Hepatocyte (in vitro differentiated cells): ENCODE measurements around the gene ITGAE. TPM values are rescaled to one million over a fixed set of nuclear protein-coding genes. Genes with fewer than 3 reads are reported as not detected.

Source experiments
- DNase-seq: peaks from one replicate; pipeline ENCODE4 v3.0.0-alpha.2; 2016; ENCODE audit warnings: low spot score
- H2AFZ ChIP-seq: fragments of 200-600 bp; sonication (generic); 2 replicates; pipeline ENCODE4 v1.6.0; 2016; ENCODE audit warnings: antibody characterized with exemption, mild to moderate bottlenecking
- H3K27ac ChIP-seq: fragments of 200-600 bp; sonication (generic); 2 replicates; pipeline ENCODE4 v1.5.1; 2016; ENCODE audit warnings: mild to moderate bottlenecking
- H3K27me3 ChIP-seq: fragments of 200-600 bp; sonication (generic); 2 replicates; pipeline ENCODE4 v1.6.1; 2016
- H3K36me3 ChIP-seq: fragments of 200-600 bp; sonication (generic); replicated peaks from 2 replicates; pipeline ENCODE4 v1.5.1; 2016; ENCODE audit warnings: low read depth; ENCODE audit not compliant: insufficient read depth
- H3K4me1 ChIP-seq: fragments of 200-600 bp; sonication (generic); 2 replicates; pipeline ENCODE4 v1.5.1; 2016; ENCODE audit warnings: mild to moderate bottlenecking, moderate library complexity; ENCODE audit not compliant: insufficient read depth
- H3K4me2 ChIP-seq: fragments of 200-600 bp; sonication (generic); 2 replicates; pipeline ENCODE4 v1.6.0; 2016
- H3K4me3 ChIP-seq: fragments of 200-600 bp; sonication (generic); 2 replicates; pipeline ENCODE4 v1.5.1; 2016; ENCODE audit warnings: mild to moderate bottlenecking
- H3K79me2 ChIP-seq: fragments of 200-600 bp; sonication (generic); 2 replicates; pipeline ENCODE4 v1.6.0; 2017; ENCODE audit warnings: mild to moderate bottlenecking
- H3K9me2 ChIP-seq: fragments of 200-600 bp; sonication (generic); replicated peaks from 2 replicates; pipeline ENCODE4 v1.6.0; 2017; ENCODE audit warnings: mild to moderate bottlenecking; ENCODE audit not compliant: insufficient read depth
- H3K9me3 ChIP-seq: fragments of 200-600 bp; sonication (generic); 2 replicates; pipeline ENCODE4 v1.5.1; 2016; ENCODE audit warnings: low read depth, mild to moderate bottlenecking
- H4K20me1 ChIP-seq: fragments of 200-600 bp; sonication (generic); 2 replicates; pipeline ENCODE4 v1.6.0; 2016; ENCODE audit warnings: mild to moderate bottlenecking; ENCODE audit not compliant: insufficient read depth, poor library complexity, severe bottlenecking
- CTCF ChIP-seq: fragments of 200-600 bp; sonication (generic); IDR thresholded peaks from 2 replicates; pipeline ENCODE4 v1.5.1; 2016; ENCODE audit warnings: antibody characterized with exemption, mild to moderate bottlenecking; ENCODE audit not compliant: poor library complexity
- EZH2 ChIP-seq: fragments of 200-600 bp; sonication (generic); IDR thresholded peaks from 2 replicates; pipeline ENCODE4 v1.6.1; 2016; ENCODE audit warnings: antibody characterized with exemption, mild to moderate bottlenecking, borderline replicate concordance
- EZH2phosphoT487 ChIP-seq: fragments of 200-600 bp; sonication (generic); IDR thresholded peaks from one replicate; pipeline ENCODE4 v1.6.1; 2018; ENCODE audit warnings: antibody characterized with exemption, mild to moderate bottlenecking, low read depth, moderate library complexity; ENCODE audit not compliant: unreplicated experiment, severe bottlenecking
- whole genome bisulfite sequencing: methylation state at CpG from one replicate; pipeline ENCODE4 v1.1.6; 2016; ENCODE audit warnings: low lambda C conversion rate; ENCODE audit errors: missing lambda C conversion rate; 5-methylcytosine and 5-hydroxymethylcytosine counted together
- polyA plus RNA-seq: library from polyadenylated mRNA; unstranded; fragments of >200 nt; fragmentation: Nextera tagmentation; extraction: Ambion mirVana; gene quantifications from 2 replicates; pipeline ENCODE4 v1.2.1, GENCODE V29; 2016
- total RNA-seq: library from RNA; depleted of rRNA; stranded (reverse); fragments of >200 nt; gene quantifications from 2 replicates; pipeline ENCODE4 v1.2.3, GENCODE V29; 2014

ITGAE gene
- total and polyA plus RNA-seq, 2 experiments from 2014 or later, result 28.1 to 77.0 TPM

GRCh38 chr17:3699951-3700350, 101.0 kb downstream of the ITGAE start:
- 86% methylated on average over 4 of the region's 4 CpGs for WGBS
- no peak for DNase-seq

GRCh38 chr17:3698139-3698538, 102.8 kb downstream of the ITGAE start:
- Histone ChIP-seq H3K4me1 (peaks cover 5% of the 10 kb centered on the region), H3K36me3 (no peaks in the 10 kb centered on the region), H4K20me1 (no peaks in the 10 kb centered on the region), H3K4me2 (no peak overlapping the region), H3K9me3 (no peaks in the 10 kb centered on the region), H3K9me2 (no peaks in the 10 kb centered on the region), H3K27ac (no peak overlapping the region), H2AFZ (no peak overlapping the region), H3K79me2 (no peaks in the 10 kb centered on the region), H3K4me3 (no peak overlapping the region), H3K27me3 (peaks cover 50% of the 10 kb centered on the region)
- 91% methylated on average over 4 of the region's 4 CpGs for WGBS
- DNase-seq, result no peak
- no peak for TF ChIP-seq EZH2
- TF ChIP-seq CTCF, result no peak
- TF ChIP-seq EZH2phosphoT487, result no peak

More at GRCh38 chr17:3699951-3700350, 101.0 kb downstream of the ITGAE start:
- no peaks in the 10 kb centered on the region for H3K9me2 ChIP-seq
- H3K27ac ChIP-seq, result no peak overlapping the region
- no peaks in the 10 kb centered on the region for H3K9me3 ChIP-seq
- TF ChIP-seq EZH2phosphoT487, result no peak
- no peak for TF ChIP-seq CTCF
- TF ChIP-seq EZH2, result no peak
- H2AFZ ChIP-seq, result no peak overlapping the region
- no peak overlapping the region for H3K4me3 ChIP-seq
- H3K27me3 ChIP-seq, result peaks cover 34% of the 10 kb centered on the region
- H3K36me3 ChIP-seq, result no peaks in the 10 kb centered on the region
- H3K4me1 ChIP-seq, result peaks cover 5% of the 10 kb centered on the region
- H3K4me2 ChIP-seq, result no peak overlapping the region
- no peaks in the 10 kb centered on the region for H3K79me2 ChIP-seq
- H4K20me1 ChIP-seq, result no peaks in the 10 kb centered on the region

GRCh38 chr17:3697103-3697476, 103.9 kb downstream of the ITGAE start:
- Histone ChIP-seq H3K27me3 (peaks cover 52% of the 10 kb centered on the region), H3K79me2 (no peaks in the 10 kb centered on the region), H3K4me3 (no peak overlapping the region), H4K20me1 (no peaks in the 10 kb centered on the region), H3K4me2 (no peak overlapping the region), H3K27ac (no peak overlapping the region), H3K9me2 (no peaks in the 10 kb centered on the region), H2AFZ (no peak overlapping the region), H3K9me3 (no peaks in the 10 kb centered on the region), H3K36me3 (no peaks in the 10 kb centered on the region), H3K4me1 (peaks cover 5% of the 10 kb centered on the region)
- 81% methylated on average over 11 of the region's 12 CpGs for WGBS
- TF ChIP-seq EZH2phosphoT487, result no peak
- no peak for TF ChIP-seq EZH2
- no peak for TF ChIP-seq CTCF
- no peak for DNase-seq
